Prostate gland (tissue), 2 donors: Measurements from ENCODE around the gene PACS1. TPM values are rescaled to one million over a fixed set of nuclear protein-coding genes. Genes with fewer than 3 reads are reported as not detected.

ENCODE experiments used
- DNase-seq: peaks from one replicate; pipeline ENCODE4 v3.0.0-alpha.2; 2019; ENCODE audit warnings: low spot score
- H3K27ac ChIP-seq, 2 donors: fragments of 200-600 bp; sonication (generic); 2 replicates each; pipeline ENCODE4 v1.5.1; 2017 to 2019
- H3K27me3 ChIP-seq: fragments of 200-600 bp; sonication (generic); replicated peaks from 2 replicates; pipeline ENCODE4 v1.5.1; 2019; ENCODE audit not compliant: insufficient read depth
- H3K36me3 ChIP-seq, 2 donors: fragments of 200-600 bp; sonication (generic); 1 replicate in 1 of 2; 2 replicates in 1 of 2; pipeline versions ENCODE4 v1.5.1 to v1.8.1; 2017 to 2019
- H3K4me1 ChIP-seq: fragments of 200-600 bp; sonication (generic); replicated peaks from 2 replicates; pipeline ENCODE4 v1.5.1; 2019
- H3K4me3 ChIP-seq, 2 donors: fragments of 200-600 bp; sonication (generic); 2 replicates each; pipeline ENCODE4 v1.5.1; 2017 to 2019
- H3K9me3 ChIP-seq: fragments of 200-600 bp; sonication (generic); 2 replicates; pipeline ENCODE4 v1.5.1; 2017
- POLR2A ChIP-seq: fragments of 450-650 bp; IDR thresholded peaks from one replicate; pipeline ENCODE4 v1.6.1; 2016; ENCODE audit warnings: antibody characterized with exemption, mild to moderate bottlenecking
- POLR2AphosphoS5 ChIP-seq: sonication (generic); formaldehyde crosslinking; IDR thresholded peaks from one replicate; pipeline ENCODE4 v1.6.1; 2017; ENCODE audit warnings: antibody characterized with exemption
- WGBS: methylation state at CpG from one replicate; pipeline ENCODE4 v1.1.5; 2018; 5-methylcytosine and 5-hydroxymethylcytosine counted together
- intact Hi-C: fragments of 100-400 bp; cut with DNase I; formaldehyde crosslinking; loops from one replicate; pipeline ENCODE4 v1.14.2; 2022
- total RNA-seq, 2 donors: library from RNA; depleted of rRNA; stranded (reverse); fragments of >200 nt; gene quantifications; one replicate each; pipeline ENCODE4 v1.1.0, GENCODE V29; 2016
- TF ChIP-seq, protein P1 (sequence below), 4 experiments: fragments of 200-600 bp in 2 of 4; fragments of 450-650 bp in 2 of 4; sonication (generic) in 2 of 4; IDR thresholded peaks; 1 replicate in 3 of 4; 2 replicates in 1 of 4; pipeline ENCODE4 v1.5.1; 2016 to 2019; ENCODE audit warnings: antibody characterized with exemption in 4 of 4, mild to moderate bottlenecking in 2 of 4, moderate library complexity in 2 of 4

The PACS1 gene
- total RNA-seq, 2 donors from 2014 or later: 51.9 to 107 TPM

GRCh38 chr11:66218036-66218435, 148.0 kb downstream of the PACS1 start:
- WGBS: 95% methylated on average over 6 of the region's 6 CpGs
- H3K27ac ChIP-seq: no peak overlapping the region
- H3K4me1 ChIP-seq: no peaks in the 10 kb centered on the region
- peaks cover 0 to 5% of the 10 kb centered on the region in 2 donors for H3K36me3 ChIP-seq
- TF ChIP-seq, protein P1, sequence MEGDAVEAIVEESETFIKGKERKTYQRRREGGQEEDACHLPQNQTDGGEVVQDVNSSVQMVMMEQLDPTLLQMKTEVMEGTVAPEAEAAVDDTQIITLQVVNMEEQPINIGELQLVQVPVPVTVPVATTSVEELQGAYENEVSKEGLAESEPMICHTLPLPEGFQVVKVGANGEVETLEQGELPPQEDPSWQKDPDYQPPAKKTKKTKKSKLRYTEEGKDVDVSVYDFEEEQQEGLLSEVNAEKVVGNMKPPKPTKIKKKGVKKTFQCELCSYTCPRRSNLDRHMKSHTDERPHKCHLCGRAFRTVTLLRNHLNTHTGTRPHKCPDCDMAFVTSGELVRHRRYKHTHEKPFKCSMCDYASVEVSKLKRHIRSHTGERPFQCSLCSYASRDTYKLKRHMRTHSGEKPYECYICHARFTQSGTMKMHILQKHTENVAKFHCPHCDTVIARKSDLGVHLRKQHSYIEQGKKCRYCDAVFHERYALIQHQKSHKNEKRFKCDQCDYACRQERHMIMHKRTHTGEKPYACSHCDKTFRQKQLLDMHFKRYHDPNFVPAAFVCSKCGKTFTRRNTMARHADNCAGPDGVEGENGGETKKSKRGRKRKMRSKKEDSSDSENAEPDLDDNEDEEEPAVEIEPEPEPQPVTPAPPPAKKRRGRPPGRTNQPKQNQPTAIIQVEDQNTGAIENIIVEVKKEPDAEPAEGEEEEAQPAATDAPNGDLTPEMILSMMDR (IDR thresholded peaks at IDR 0.05): no peak
- TF ChIP-seq POLR2A: no peak
- TF ChIP-seq POLR2AphosphoS5: no peak
- no peaks in the 10 kb centered on the region for H3K9me3 ChIP-seq
- no peak overlapping the region for H3K4me3 ChIP-seq
- DNase-seq: no peak
- intact Hi-C loops: no loop called here
- no peaks in the 10 kb centered on the region for H3K27me3 ChIP-seq

GRCh38 chr11:66218846-66219620, 149.0 kb downstream of the PACS1 start:
- Histone ChIP-seq H3K9me3 (no peaks in the 10 kb centered on the region), H3K36me3 (peaks cover 0 to 5% of the 10 kb centered on the region in 2 donors), H3K27ac (no peak overlapping the region), H3K4me1 (no peaks in the 10 kb centered on the region), H3K4me3 (no peak overlapping the region), H3K27me3 (no peaks in the 10 kb centered on the region)
- TF ChIP-seq, protein P1 (IDR thresholded peaks at IDR 0.05): no peak
- TF ChIP-seq POLR2AphosphoS5 (no peak), POLR2A (no peak)
- intact Hi-C loops: no loop called here
- WGBS: 93% methylated on average over 18 of the region's 18 CpGs
- no peak for DNase-seq

DNA sequence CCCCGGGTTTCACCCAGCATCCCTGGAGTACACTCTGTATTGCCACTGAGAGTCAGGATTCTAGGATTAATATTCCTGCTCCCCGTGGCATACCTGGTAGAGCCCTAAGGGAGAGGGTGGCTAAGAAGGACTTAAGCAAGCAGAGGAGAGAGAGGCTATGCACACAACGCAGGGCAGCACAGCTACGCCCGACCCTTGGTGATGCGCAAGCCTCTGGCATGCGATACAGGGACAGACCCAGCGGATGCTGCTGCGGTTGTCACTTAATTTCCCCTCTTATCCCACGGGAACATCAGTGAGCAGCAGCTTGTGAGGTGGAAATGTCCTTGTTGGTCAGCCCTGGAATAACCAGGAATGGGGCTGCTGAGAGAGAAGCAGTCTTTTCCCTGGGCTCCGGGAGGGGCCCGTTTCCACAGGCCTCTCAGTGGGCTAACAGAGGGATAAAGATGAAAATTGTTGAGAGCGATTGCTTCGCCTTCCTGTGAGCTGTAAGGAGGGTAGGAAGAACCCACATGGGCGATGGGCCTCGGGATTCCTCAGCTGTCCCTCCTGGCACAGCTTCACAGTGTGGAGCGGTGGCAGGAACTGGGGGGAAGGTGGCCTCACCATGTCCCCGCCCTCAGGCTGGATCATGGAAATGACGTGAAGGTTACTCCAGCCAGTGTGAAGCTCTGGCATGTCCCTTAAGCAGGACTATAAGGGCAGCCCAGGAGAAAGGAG, 149.9 kb downstream of the PACS1 start:
- peaks cover 0 to 5% of the 10 kb centered on the region in 2 donors for H3K36me3 ChIP-seq
- WGBS: 92% methylated on average over 18 of the region's 19 CpGs
- TF ChIP-seq, protein P1 (IDR thresholded peaks at IDR 0.05): no peak
- TF ChIP-seq POLR2AphosphoS5: no peak
- H3K27ac ChIP-seq: no peak overlapping the region
- no peaks in the 10 kb centered on the region for H3K27me3 ChIP-seq
- H3K9me3 ChIP-seq: no peaks in the 10 kb centered on the region
- H3K4me1 ChIP-seq: no peaks in the 10 kb centered on the region
- intact Hi-C loops: no loop called here
- H3K4me3 ChIP-seq: no peak overlapping the region
- no peak for DNase-seq

GRCh38 chr11:66220566-66220935, 150.5 kb downstream of the PACS1 start:
- intact Hi-C loops: no loop called here
- Histone ChIP-seq H3K9me3 (no peaks in the 10 kb centered on the region), H3K4me1 (no peaks in the 10 kb centered on the region), H3K27ac (no peak overlapping the region), H3K27me3 (no peaks in the 10 kb centered on the region), H3K36me3 (peaks cover 0 to 5% of the 10 kb centered on the region in 2 donors), H3K4me3 (no peak overlapping the region)
- TF ChIP-seq POLR2AphosphoS5: no peak
- DNase-seq: no peak
- WGBS: 92% methylated on average over 6 of the region's 6 CpGs

DNA sequence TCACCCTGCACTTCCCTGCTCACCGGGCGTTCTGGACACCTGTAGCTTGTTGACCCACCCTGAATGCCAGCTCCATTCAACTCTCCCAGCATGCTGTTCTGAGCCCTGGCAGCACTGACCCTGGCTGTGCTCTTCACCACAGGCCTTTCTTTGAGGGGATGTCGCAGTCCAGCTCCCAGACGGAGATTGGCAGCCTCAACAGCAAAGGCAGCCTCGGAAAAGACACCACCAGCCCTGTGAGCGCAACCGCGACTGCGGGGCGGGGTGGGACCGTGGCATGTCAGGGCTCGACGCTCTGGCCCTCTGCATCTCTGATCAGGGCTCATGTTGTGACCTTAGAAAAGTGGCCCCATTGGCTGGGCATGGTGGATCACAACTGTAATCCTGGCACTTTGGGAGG, 150.9 kb downstream of the PACS1 start:
- Histone ChIP-seq H3K27me3 (no peaks in the 10 kb centered on the region), H3K27ac (no peak overlapping the region), H3K36me3 (peaks cover 0 to 5% of the 10 kb centered on the region in 2 donors), H3K4me3 (no peak overlapping the region), H3K4me1 (no peaks in the 10 kb centered on the region), H3K9me3 (no peaks in the 10 kb centered on the region)
- no peak for DNase-seq
- 85% methylated on average over 13 of the region's 13 CpGs for WGBS
- TF ChIP-seq POLR2AphosphoS5: no peak
- no peak for TF ChIP-seq POLR2A
- TF ChIP-seq, protein P1 (IDR thresholded peaks at IDR 0.05): no peak
- intact Hi-C loops: no loop called here
